ENCODE results near the gene MBLAC1.
A peak's percentile ranks its signal among the peaks of the same experiment; 100 is the strongest.
"Not testable (repeated sequence)": the region's sequence is repeated elsewhere in the genome, so short reads cannot be mapped to it uniquely, and the experiment has no call there.

MBLAC1 gene

DNA sequence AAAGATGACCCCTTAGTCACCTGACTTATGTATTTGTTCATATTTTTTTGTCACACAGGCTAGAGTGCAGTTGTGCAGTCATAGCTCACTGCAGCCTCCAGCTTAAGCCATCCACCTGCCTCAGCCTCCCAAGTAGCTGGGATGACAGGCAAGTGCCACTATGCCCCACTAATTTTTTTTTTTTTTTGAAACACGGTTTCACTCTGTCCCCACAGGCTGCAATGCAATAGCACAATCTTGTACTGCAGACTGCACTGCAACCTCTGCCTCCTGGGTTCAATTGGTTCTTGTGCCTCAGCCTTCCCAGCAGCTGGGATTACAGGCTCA is 1.8 kb downstream of the MBLAC1 start:
- no peak for DNase-seq (ENCODE audit: low spot score)
- in situ Hi-C loops (cut with MboI; ENCODE audit: low sequenced_read_pairs, unreplicated experiment): no loop called here
- TF ChIP-seq CTCF (IDR thresholded peaks at IDR 0.05; ENCODE audit: borderline replicate concordance, control extremely low read depth, extremely low read depth, insufficient read depth, missing control alignments): no peak

DNA sequence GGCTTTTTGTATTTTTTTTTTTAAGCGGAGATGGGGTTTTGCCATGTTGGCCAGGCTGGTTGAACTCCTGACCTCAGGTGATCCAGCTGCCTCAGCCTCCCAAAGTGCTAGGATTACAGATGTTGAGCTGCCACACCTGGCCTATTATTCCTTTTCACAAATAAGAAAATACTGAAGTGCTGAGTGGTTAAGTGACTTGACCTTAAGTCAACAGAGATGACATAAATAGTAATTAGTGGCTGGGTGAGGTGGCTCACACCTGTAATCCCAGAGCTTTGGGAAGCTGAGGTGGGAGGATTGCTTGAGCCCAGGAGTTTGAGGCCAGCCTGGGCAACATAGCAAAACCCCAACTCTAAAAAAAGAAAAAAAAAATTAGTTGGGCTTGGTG is 3.4 kb downstream of the MBLAC1 start:
- in situ Hi-C loops (cut with MboI; ENCODE audit: low sequenced_read_pairs, unreplicated experiment): loop anchor here (10.0 kb wide), 1 partner anchor 275 kb away; no protein-coding TSS in a partner anchor
- not testable (repeated sequence) for DNase-seq (ENCODE audit: low spot score)

DNA sequence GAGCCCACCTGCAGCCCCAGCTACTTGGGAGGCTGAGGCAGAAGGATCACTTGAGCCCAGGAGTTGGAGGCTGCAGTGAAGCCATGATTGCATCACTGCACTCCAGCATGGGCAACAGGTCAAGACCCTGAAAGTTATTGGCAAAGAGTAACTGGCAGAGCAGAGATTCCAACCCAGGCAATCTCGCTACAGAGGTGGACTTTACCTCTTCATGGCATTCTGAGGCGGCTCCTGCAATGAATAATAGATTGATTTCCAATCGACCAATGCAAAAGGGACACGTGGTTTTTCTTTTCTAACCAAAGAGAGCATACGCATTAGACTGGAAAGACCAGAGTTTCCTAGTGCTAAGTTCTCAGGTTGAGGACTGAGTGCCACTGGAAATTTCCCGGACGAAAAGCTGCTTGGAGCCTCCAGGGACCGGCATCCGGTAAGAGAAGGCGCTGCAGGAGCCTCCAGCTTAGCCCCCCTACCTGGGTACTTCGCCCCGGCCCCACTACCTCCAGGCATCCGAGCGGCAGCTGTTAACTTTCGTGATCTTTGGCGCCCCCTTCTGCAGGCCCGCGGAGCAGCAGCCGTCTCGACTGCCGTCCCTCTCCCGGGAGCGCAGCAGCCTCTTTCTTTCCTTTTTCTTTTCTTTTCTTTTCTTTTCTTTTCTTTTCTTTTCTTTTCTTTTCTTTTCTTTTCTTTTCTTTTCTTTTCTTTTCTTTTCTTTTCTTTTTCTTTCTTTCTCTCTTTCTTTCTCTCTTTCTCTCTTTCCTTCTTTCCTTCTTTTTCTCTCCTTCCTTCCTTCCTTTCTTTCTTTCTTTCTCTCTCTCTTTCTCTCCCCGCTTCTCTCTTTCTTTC is 4.1 kb downstream of the MBLAC1 start:
- peak; percentile 98 for TF ChIP-seq CTCF (IDR thresholded peaks at IDR 0.05; ENCODE audit: borderline replicate concordance, control extremely low read depth, extremely low read depth, insufficient read depth, missing control alignments)
- in situ Hi-C loops (cut with MboI; ENCODE audit: low sequenced_read_pairs, unreplicated experiment): loop anchor here (10.0 kb wide), 1 partner anchor 274 kb away; no protein-coding TSS in a partner anchor
- DNase-seq (ENCODE audit: low spot score): peak; percentile 84

- in situ Hi-C loops (cut with MboI; ENCODE audit: low sequenced_read_pairs, unreplicated experiment): loop anchor here (10.0 kb wide), 1 partner anchor 273 kb away; no protein-coding TSS in a partner anchor
- no peak for TF ChIP-seq CTCF (IDR thresholded peaks at IDR 0.05; ENCODE audit: borderline replicate concordance, control extremely low read depth, extremely low read depth, insufficient read depth, missing control alignments)
- DNase-seq (ENCODE audit: low spot score): no peak
These were observed 5.4 kb downstream of the MBLAC1 start for GRCh38 chr7:100132126-100132525.

DNA sequence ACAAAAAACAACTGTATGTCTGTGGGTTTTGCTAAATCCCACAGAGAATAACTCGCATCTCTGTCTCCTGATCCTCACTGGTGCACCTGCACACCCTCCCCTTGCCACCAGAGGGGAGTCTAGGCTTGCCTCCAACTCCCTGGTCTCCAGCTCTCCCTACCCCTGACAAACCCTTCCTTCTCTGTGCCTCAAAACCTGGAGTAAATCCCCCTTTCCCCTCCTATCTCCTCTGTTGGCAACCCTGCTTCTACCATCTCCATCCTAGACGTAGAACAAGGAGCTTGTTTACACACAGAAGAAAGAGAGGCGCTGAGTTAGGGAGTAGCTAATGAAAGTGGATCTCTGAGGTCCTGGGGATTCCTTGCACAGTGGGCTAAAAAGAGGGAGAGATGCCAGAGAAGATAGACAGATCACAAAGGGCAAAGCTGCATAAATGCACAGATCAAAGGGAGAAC is 6.0 kb downstream of the MBLAC1 start:
- in situ Hi-C loops (cut with MboI; ENCODE audit: low sequenced_read_pairs, unreplicated experiment): loop anchor here (10.0 kb wide), 1 partner anchor 272 kb away; no protein-coding TSS in a partner anchor
- DNase-seq (ENCODE audit: low spot score): peak; percentile 83
- TF ChIP-seq CTCF (IDR thresholded peaks at IDR 0.05; ENCODE audit: borderline replicate concordance, control extremely low read depth, extremely low read depth, insufficient read depth, missing control alignments): peak; percentile 84

DNA sequence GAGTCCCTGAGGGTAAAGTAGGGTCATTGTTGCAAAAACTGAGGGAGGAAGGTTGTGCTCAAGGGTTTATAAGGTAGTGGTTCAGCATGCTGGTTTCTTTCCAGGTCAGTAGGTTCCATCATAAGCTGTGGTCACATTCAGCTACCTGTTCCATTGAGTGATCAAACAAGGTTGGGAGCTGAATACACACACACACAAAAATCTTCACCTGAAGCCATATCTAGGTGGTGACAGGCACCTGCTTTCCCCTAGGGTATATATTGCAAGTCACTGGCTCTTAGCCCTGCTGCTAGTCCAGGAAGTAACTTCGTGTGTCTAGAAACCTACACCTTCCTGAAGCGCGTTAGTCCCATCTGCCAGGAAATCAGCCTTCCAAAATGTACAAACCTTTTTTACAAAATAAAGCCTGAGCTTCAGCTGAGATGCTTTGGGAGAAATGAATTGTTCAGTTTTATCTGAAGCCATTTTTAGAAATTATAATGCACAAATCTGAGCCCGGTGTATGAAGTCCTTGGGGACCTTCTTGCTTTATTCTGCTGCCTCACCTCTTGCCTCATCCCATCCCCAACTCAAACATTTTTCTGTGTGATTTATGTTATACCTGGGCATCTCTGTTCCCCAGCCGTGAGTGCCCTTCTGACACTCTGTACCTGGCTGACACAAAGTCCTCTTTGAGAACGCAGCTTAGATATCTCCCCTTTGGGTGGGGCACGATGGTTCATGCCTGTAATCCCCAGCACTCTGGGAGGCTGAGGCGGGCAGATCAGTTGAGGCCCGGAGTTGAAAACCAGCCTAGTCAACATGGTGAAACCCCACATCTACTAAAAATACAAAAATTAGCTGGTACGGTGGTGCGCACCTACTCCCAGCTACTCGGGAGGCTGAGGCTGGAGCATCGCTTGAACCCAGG is 11.3 kb downstream of the MBLAC1 start:
- DNase-seq (ENCODE audit: low spot score): no peak
- in situ Hi-C loops (cut with MboI; ENCODE audit: low sequenced_read_pairs, unreplicated experiment): loop anchor here (10.0 kb wide), 1 partner anchor 267 kb away; no protein-coding TSS in a partner anchor
- TF ChIP-seq CTCF (IDR thresholded peaks at IDR 0.05; ENCODE audit: borderline replicate concordance, control extremely low read depth, extremely low read depth, insufficient read depth, missing control alignments): no peak

Measured in GM13976 (cell line).